ELF-1 (cell line): ENCODE results near the gene FGF2.
"Not testable (repeated sequence)": the region's sequence is repeated elsewhere in the genome, so short reads cannot be mapped to it uniquely, and the experiment has no call there.

Experiments used
- DNase-seq: peaks from one replicate; pipeline ENCODE4 v3.0.0-alpha.2; 2016; ENCODE audit warnings: low read depth, low spot score

Gene FGF2

DNA sequence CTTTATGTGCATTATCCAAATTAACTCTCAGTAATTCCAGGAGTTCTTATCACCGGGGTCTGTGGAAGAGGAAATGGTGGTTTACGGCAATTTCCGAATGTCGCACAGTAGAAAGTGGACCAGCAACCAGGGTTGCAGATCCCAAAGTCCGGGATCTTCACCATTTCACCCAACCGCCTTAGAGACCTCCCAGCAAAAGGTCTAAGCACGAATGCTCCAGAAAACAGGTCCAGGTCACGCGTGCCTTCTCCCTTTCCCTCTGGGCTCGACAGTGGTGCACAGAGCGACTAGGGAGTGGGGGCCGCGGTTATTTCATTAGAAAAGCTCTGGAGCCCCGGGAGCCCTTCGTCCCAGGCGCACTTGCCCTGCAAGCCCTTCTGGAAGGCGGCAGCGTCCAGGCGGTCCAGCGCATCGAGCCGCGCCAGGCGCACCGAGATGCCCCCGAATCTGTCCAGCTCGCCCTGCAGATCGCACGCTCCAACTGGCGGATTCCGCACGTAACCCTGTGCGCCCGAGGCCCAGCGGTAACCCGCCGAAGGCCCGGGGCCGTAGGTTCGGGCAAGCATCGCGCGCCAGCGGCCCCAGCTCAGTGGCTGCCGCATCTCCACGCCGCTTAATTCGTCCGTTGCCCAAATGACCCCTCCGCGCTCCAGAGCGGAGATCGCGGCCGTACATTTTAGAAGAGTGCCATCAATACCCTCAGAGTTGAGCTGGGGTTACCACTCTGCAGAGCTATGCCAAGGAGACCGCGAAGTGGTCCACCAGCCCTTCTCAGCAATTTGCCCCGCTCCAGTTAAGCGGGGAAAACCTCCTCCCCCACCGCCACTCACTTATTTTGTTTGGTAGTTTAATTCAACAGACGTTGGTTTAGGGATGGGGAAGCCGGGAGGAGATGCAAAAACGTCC, 95.6 kb downstream of the FGF2 start, which contains the start of gene NUDT6:
NUDT6 (minus strand) TSS at position 627 of the 906 bp plus-strand sequence; CDS start at position 602, 25 bp downstream.
- peak; percentile 82 for DNase-seq

DNA sequence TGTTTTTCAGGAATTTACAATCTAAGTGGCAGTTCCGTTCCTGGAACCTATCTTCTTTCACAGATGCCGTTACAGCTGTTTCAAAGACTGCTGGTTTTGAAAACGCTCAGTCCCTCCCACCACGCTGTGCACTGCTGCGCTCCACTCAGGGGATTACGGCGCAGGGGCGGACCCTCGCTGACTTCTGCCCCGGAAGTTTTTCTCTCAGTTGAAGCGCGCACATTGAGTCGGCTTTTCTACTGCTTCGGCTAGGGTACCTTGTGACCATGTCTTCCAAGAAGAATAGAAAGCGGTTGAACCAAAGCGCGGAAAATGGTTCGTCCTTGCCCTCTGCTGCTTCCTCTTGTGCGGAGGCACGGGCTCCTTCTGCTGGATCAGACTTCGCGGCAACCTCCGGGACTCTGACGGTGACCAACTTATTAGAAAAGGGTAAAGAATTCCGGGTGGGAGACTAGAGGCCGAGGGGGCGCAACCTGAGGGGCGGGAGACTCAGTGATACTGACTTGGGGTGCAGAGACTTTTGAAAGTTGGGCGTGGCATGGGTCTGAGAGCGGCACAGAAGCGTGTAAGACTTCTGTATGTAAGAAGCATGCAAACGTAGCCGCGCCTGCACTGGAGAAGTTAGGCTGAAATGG, 96.4 kb downstream of the FGF2 start:
- peak; percentile 91 for DNase-seq

DNA sequence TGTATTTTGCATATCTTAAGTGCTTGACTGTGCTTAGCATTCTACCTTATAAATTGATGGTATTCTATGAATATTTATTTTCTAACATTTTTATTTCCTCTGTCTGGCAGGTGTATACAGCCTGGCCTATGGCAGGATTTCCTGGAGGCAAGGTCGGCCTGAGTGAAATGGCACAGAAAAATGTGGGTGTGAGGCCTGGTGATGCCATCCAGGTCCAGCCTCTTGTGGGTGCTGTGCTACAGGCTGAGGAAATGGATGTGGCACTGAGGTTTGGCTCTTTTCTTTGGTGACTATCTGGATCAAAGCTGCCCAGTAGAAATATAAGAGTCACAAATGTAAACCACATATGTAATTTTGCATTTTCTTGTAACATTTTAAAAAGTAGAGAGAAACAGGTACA, 102.3 kb downstream of the FGF2 start:
- no peak for DNase-seq

DNA sequence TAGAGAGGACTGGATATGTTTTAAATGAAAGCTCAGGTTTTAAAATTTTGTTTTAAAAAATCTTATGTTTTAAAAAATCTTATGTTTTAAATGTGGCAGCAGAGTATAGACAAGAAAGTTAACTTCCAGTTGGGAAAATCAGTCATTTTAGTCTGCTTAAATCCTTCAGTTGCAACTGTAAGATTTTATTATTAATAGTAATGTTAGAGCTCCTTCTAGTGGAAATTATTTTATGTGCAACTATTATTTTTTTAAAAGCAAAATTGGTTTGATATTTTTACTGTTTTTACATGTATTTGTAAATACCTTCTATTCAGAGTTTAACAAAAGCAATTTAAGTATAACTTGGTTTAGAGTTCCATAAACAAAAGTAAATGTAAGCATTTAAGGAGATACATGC, 104.2 kb downstream of the FGF2 start:
- DNase-seq, result no peak

DNA sequence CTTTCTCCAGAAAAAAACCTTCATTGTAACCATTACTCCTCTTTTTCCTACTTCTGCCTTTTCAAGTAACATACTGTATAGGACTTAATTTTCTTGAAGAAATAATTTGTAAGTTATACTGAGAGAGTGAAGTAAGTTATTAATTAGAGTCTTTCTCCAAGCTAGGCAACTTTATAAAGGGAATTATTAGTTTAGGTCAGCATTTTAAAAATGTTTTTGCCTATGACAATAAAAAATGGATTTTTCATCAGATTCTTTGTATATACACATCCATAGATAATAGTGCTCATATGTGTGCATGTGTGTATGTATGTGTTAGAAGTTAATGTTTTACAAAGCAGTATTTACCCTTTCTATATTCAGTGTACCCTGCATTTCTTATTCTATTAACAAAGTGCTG, 106.1 kb downstream of the FGF2 start:
- DNase-seq, result no peak

DNA sequence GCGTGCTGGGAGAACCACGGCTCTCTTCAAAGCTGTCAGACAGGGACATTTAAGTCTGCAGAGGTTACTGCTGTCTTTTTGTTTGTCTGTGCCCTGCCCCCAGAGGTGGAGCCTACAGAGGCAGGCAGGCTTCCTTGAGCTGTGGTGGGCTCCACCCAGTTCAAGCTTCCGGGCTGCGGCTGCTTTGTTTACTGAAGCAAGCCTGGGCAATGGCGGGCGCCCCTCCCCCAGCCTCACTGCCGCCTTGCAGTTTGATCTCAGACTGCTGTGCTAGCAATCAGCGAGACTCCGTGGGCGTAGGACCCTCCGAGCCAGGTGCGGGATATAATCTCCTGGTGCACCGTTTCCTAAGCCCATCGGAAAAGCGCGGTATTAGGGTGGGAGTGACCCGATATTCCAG, 118.5 kb downstream of the FGF2 start:
- DNase-seq, result not testable (repeated sequence)

DNA sequence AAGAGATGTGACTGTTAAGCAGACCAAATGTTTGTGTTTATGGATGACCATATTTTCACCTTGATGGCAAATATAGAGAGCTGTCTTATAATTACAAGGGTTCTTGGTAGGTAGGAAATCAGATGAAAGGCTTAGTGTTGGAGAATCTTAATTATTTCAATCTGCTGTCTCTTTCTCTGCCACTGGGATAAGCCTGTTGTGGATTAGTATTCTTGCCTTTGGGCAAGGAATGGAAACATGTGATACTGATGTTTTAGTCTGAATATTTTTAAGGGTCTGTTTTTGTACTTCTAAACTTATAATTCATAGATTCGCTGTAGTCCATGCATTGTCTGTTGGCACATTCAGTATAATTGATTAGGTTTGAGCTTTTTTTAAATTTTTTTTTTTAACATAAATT, 119.5 kb downstream of the FGF2 start:
- DNase-seq, result no peak
